ENCODE data around the gene TMC6. TPM values are rescaled to one million over a fixed set of nuclear protein-coding genes. Genes with fewer than 3 reads are reported as not detected.

Gene TMC6, protein sequence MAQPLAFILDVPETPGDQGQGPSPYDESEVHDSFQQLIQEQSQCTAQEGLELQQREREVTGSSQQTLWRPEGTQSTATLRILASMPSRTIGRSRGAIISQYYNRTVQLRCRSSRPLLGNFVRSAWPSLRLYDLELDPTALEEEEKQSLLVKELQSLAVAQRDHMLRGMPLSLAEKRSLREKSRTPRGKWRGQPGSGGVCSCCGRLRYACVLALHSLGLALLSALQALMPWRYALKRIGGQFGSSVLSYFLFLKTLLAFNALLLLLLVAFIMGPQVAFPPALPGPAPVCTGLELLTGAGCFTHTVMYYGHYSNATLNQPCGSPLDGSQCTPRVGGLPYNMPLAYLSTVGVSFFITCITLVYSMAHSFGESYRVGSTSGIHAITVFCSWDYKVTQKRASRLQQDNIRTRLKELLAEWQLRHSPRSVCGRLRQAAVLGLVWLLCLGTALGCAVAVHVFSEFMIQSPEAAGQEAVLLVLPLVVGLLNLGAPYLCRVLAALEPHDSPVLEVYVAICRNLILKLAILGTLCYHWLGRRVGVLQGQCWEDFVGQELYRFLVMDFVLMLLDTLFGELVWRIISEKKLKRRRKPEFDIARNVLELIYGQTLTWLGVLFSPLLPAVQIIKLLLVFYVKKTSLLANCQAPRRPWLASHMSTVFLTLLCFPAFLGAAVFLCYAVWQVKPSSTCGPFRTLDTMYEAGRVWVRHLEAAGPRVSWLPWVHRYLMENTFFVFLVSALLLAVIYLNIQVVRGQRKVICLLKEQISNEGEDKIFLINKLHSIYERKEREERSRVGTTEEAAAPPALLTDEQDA
- total RNA-seq = 100 to 1,000 TPM in 1 of 5 donors, 10 to 100 TPM in 4; 29.9 to 223 (median 46.1) TPM
- 10 to 100 TPM in 2 of 3 donors, 1 to 10 TPM in 1; 9.2 to 43.5 (median 17.9) TPM for polyA plus RNA-seq
- long read RNA-seq, donor 1 = 0 reads
- long read RNA-seq, donor 2, partial matches to known transcripts = 0 of 2 reads
- long read RNA-seq, donor 2, other reads (novel, unspliced or antisense) = 0 of 2 reads
- long read RNA-seq, donor 3 = 0 reads
- long read RNA-seq, donor 4 = 0 reads
- long read RNA-seq, donor 5 = 0 reads
- long read RNA-seq, donor 6, partial matches to known transcripts = 0 of 2 reads
- long read RNA-seq, donor 6, other reads (novel, unspliced or antisense) = 0 of 2 reads
- long read RNA-seq, donor 7 = 0 reads
- long read RNA-seq, donor 8 = 0 reads
- long read RNA-seq, donor 9, partial matches to known transcripts = 0 of 1 reads
- long read RNA-seq, donor 9, other reads (novel, unspliced or antisense) = 0 of 1 reads
- long read RNA-seq, donor 10 = 0 reads

DNA sequence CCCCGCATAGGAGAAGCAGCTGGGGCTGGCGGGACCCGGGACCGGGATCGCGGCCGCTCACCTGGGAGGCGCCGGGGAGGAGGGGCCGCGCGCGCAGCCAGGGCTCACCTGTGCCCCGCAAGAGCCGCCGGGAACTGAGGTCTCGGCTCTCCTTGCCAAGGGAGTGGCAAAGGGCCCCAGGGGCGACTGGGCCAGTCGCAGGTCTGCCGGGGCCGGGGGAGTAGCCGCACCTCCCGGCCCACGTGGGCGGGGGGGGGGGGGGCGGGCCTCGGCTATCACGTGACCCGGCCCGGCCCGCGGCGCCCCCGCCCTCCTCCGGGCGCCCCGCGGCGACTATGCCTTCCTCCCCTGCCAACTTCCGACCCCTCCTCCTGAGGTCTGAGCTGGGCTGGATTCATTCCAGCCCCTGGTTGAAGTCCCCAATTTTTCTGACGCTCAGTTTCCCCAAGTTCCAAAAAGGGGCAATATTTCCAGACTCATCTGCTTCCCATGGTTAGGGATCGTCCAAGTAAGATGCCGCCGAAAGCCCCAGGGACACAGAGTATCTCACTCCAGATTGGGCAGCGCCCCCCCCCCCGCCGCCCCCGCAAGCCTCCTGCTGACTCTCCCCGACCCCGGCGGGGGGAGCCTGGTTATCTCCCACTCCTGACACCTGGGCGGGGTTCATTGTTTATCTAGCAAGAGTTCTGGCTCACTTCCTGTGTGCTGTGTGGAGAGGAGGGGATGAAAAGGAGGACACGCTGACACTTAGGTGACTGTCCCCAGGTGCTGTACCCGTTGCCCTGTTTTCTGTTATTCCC lies at the start of gene TMC6:
Gene TMC6 (minus strand): TSS at position 205 of the 800 bp plus-strand sequence. CDS start 1,923 bp downstream, outside the sequence.
- H3K9me3 ChIP-seq = no peaks in the 10 kb centered on the region
- peaks cover 0 to 25% (median 13%) of the 10 kb centered on the region in 4 donors for H3K36me3 ChIP-seq
- TF ChIP-seq, protein P1, sequence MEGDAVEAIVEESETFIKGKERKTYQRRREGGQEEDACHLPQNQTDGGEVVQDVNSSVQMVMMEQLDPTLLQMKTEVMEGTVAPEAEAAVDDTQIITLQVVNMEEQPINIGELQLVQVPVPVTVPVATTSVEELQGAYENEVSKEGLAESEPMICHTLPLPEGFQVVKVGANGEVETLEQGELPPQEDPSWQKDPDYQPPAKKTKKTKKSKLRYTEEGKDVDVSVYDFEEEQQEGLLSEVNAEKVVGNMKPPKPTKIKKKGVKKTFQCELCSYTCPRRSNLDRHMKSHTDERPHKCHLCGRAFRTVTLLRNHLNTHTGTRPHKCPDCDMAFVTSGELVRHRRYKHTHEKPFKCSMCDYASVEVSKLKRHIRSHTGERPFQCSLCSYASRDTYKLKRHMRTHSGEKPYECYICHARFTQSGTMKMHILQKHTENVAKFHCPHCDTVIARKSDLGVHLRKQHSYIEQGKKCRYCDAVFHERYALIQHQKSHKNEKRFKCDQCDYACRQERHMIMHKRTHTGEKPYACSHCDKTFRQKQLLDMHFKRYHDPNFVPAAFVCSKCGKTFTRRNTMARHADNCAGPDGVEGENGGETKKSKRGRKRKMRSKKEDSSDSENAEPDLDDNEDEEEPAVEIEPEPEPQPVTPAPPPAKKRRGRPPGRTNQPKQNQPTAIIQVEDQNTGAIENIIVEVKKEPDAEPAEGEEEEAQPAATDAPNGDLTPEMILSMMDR (IDR thresholded peaks at IDR 0.05) = no peak
- TF ChIP-seq POLR2AphosphoS5 (IDR thresholded peaks at IDR 0.05) (peak in 2 of 3 donors; percentile 71 to 88), EP300 (IDR thresholded peaks at IDR 0.05) (no peak), POLR2A (IDR thresholded peaks at IDR 0.05) (no peak)
- 1 to 5% (median 3%) methylated on average over 28 to 51 of the region's 54 CpGs for WGBS, 5 donors
- peak within 1 kb of the TSS; percentile 63 to 91 (median 83) for H3K27ac ChIP-seq
- H3K27me3 ChIP-seq = peaks cover 0 to 45% (median 5%) of the 10 kb centered on the region in 3 donors
- peak within 1 kb of the TSS; percentile 68 to 88 (median 72) for H3K4me3 ChIP-seq
- intact Hi-C loops (cut with DNase I; ENCODE audit: low total_unique reads) = no loop called here
- H3K4me1 ChIP-seq = peaks cover 60 to 98% (median 81%) of the 10 kb centered on the region in 4 donors
- peak; percentile 74 to 88 for DNase-seq

DNA sequence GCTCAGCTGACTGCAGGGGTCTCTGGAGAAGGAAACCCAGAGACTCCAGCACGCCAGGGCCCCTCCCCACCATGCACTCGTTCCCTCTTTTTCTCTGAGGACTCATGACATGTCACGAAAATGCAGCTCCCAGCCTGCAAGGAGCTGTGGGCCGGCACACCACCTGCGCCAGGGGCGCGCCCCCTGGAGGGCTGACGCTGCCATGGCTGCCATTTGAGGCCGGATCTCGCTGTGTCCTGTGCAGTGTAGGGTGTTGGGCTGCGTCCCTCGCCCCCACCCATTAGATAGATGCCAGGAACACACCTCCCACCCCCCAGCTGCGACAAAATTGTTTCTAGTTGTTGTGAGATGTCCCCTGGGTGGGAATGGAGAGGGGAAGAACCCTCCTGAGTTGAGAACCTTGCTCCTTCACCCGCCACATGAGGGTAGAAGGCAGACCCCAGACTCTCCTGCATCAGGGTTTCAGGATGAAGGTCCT lies 48.0 kb upstream of the TMC6 start:
- TF ChIP-seq POLR2A (IDR thresholded peaks at IDR 0.05) (no peak), EP300 (IDR thresholded peaks at IDR 0.05) (no peak), POLR2AphosphoS5 (IDR thresholded peaks at IDR 0.05) (peak in 2 of 3 donors; percentile 13 to 65)
- TF ChIP-seq, protein P1 (IDR thresholded peaks at IDR 0.05) = peak in 5 of 7 experiments; percentile 58 to 94 (median 85)
- peaks cover 70 to 89% (median 81%) of the 10 kb centered on the region in 4 donors for H3K4me1 ChIP-seq
- no peak overlapping the region for H3K4me3 ChIP-seq
- intact Hi-C loops (cut with DNase I; ENCODE audit: low total_unique reads) = loop anchor here (5.0 kb wide), 1 partner anchor 64 kb away; no protein-coding TSS in a partner anchor
- WGBS, 5 donors = 18 to 24% (median 23%) methylated on average over 14 of the region's 14 CpGs
- H3K36me3 ChIP-seq = peaks cover 0 to 13% (median 9%) of the 10 kb centered on the region in 4 donors
- no peaks in the 10 kb centered on the region for H3K9me3 ChIP-seq
- peak; percentile 84 to 90 for DNase-seq
- H3K27ac ChIP-seq = peak overlapping the region in 4 of 5 donors; percentile 9 to 97 (median 90)
- H3K27me3 ChIP-seq = no peaks in the 10 kb centered on the region

DNA sequence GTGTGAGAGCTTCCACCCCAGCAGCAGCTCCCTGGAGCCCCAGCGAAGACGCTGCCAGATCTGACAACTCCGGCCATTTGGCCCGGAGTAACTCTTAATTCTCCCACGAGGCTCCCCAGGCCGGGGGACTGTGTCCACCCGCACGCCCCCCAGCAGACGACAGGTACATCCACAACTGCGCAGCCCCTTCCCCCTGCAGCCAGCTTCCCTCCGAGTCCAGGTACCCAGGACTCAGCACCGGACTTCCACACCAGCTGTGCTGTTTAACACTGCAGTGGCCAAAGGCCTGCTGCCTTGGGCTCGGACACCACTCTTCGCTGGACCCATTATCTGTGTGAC lies 47.1 kb upstream of the TMC6 start:
- intact Hi-C loops (cut with DNase I; ENCODE audit: low total_unique reads) = loop anchor here (5.0 kb wide), 1 partner anchor 63 kb away; no protein-coding TSS in a partner anchor
- WGBS, 5 donors = 63 to 81% (median 73%) methylated on average over 14 of the region's 14 CpGs
- Histone ChIP-seq H3K4me3 (no peak overlapping the region), H3K27ac (peak overlapping the region; percentile 87 to 97 (median 93)), H3K27me3 (no peaks in the 10 kb centered on the region), H3K4me1 (peaks cover 80 to 91% (median 85%) of the 10 kb centered on the region in 4 donors), H3K36me3 (peaks cover 6 to 23% (median 19%) of the 10 kb centered on the region in 4 donors), H3K9me3 (no peaks in the 10 kb centered on the region)
- no peak for TF ChIP-seq POLR2AphosphoS5 (IDR thresholded peaks at IDR 0.05)
- TF ChIP-seq POLR2A (IDR thresholded peaks at IDR 0.05) = no peak
- TF ChIP-seq EP300 (IDR thresholded peaks at IDR 0.05) = no peak
- TF ChIP-seq, protein P1 (IDR thresholded peaks at IDR 0.05) = no peak
- DNase-seq = no peak
